Globus pallidus (tissue), 1 donor: ENCODE measurements around the gene TAGAP.

Experiments used
- DNase-seq: peaks from one replicate; pipeline ENCODE4 v3.0.0-alpha.2; 2015; ENCODE audit warnings: low spot score

TAGAP gene

DNA sequence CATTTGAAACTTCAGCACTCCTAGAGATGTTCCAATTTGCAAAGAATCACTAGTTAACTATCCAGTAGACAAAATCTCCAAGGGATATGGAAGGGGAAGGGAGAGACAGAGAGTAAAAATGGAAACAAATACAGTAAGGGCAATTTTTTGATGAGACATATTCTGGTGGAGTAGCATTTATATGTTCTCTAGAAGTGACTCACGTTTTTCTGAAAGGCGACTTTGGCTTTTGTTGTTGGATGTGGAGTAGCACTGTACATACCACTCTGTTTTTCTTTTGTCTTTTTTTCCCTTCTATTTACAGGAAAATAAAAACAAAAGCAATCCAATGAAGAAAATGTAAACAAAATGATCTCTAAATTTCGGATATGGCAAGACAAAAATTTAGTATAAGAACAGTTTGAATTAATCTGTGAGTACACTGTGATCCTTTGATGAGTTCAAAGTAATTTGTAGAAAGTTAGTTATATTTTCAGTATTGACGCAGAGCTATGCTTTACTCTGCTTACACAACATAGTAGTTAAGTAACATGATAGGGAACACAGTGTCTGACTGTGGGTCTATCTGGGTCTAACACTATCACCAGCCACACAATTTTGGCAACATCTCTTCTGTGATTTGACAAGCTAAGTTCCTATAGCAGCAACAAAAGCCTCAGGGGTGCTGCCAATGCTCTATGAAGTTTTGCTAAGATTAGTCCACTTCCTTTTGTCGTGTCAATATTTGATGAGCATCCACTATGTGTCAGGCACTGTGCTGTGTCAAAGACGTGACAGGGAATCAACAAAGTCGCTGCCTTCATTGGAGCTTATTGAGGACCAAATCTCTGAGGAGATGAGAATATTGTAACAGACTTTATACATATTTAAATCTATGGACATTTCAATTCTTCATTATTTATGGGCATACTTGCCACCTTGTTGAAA is 27.3 kb upstream of the TAGAP start:
- no peak for DNase-seq

DNA sequence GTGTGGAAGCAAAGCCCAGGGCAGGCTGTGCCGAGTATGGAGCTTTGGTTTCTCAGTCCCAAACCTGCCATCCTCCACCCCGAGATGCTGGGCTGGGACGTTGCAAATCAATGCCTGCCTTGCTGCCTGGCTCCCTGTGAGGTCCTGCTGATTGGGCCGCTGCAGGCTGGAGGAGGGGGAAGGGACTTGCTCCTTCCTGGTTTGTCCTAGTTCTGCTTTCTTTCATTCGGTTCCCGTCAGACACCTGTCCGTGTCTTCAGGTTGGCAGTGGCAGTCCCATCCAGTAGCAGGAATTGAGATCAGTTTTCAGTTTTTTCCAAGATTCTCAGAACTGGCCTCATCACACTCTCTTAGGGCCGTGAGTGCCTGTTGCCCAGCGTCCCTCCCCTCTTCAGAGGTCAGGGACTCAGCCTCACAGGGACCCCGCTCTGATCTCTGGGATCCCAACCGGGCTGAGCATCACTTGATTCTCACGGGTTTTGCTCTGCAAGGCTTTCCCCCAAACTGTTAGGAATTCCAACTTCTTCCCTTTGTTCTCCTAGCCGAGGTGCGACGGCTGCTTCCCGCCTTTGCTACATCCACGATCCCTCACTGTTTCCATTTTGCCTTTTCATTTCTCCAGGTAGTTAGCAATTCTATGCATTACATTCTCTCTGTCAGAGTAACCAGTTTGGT is 24.2 kb upstream of the TAGAP start:
- no peak for DNase-seq

DNA sequence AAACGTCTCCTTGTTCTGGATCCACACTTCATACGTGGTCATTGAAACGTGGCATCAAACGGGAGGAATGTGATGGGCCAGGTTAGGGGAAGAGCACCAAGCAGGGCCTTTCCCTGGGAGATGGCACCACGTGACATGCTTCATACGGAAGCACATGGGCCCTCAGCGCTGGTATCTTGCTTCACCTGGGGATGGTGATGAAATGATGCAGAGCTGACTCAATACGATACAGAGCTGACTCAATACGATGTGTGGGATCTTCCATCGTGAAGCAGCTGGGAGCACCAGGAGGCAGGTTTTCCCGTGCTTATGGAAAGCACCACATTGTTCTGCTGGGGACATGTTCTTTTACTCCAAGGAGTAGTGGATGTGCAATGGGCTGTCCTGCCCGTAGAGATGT is 22.5 kb upstream of the TAGAP start:
- no peak for DNase-seq

DNA sequence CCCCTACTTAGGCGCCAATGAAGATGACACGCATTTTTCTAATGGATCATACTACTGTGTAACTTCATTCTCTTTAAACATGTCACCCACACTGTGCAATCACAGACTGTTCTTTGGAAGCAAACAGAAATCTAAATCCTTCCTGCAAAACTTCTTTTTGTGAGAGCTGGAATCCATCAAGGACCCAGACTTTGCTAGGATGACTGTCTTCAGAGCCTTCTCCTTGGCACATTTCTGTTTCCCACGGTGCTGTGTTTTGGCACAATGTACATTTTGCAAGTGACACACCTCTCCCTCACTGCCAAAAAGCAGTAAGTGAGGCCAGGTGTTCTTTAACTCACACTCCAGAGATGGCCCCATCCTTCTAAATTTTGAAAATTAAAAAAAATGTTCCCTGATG is 21.7 kb upstream of the TAGAP start:
- DNase-seq, result no peak

GRCh38 chr6:159065759-159066329 is 21.1 kb upstream of the TAGAP start:
- DNase-seq, result no peak

DNA sequence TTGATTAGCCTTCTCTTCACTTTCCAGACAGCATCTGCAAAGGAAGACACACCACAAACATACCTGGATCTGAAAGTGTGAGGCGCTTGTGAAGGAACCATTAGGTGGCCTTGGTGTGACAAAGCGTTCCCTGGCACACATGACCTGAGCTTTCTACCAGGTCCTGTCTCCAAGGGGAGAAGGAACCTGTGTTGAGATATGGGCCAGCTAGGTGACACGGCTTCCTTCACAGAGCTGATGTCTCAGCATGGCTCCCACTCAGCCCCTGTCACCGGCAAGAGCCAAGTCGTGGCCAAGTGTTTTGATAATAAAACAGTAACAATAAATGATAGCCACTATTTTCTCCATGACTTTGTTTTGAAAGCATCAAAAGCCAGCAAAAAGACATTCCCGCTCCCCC is 20.3 kb upstream of the TAGAP start:
- DNase-seq, result no peak

DNA sequence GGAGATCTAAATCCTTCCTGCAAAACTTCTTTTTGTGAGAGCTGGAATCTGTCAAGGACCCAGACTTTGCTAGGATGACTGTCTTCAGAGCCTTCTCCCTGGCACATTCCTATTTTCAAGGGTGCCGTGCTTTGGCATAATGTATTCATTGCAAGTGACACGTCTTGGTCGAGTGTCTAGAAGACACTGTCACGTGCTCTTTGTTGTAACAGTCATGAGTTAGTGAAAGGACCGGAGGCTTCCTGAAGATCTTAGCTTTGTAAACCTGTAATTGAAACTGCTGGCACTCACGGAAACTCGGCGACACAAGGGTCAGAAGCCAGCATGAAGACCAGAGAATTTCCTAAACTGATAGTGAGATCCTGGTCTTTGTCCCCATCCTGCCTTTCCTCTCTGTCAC is 19.7 kb upstream of the TAGAP start:
- DNase-seq, result no peak

DNA sequence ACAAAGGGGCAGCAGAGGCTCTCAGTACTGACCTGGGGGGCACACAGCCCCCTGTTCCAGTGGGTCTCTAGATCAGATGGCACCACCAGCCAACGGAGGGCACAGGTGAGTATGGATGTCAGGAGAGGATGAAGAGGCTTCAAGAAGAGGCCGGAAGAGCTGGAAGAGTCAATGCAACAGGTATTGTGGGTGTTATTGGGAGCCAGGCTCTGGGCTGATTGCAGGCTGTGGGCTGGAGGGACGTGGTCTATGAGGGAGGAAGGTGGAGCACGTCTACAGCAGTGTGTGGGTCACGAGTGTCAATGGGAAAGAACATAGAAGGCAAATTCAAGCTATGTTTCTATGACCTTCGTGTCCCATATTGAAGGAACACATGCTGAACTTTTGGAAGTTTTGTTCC is 18.8 kb upstream of the TAGAP start:
- DNase-seq, result no peak

DNA sequence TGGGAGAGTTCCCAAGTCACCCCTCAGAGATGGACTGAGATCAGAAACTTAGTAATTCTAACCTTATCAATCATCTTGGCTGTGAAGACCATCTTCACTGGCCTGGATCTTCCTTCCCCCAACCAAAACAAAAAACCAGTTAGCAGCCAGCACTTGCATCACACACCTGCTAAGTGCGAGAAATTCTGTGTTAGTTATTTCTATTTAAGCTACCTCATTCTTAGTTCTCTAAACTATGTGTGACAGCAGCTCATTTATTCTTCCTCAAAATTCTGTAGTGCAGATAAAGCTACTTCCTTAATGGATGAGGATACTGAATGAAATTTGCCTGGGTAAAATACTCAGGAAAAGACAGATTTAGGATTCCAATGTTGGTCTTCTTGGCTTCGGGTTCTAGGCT is 18.2 kb upstream of the TAGAP start:
- no peak for DNase-seq

DNA sequence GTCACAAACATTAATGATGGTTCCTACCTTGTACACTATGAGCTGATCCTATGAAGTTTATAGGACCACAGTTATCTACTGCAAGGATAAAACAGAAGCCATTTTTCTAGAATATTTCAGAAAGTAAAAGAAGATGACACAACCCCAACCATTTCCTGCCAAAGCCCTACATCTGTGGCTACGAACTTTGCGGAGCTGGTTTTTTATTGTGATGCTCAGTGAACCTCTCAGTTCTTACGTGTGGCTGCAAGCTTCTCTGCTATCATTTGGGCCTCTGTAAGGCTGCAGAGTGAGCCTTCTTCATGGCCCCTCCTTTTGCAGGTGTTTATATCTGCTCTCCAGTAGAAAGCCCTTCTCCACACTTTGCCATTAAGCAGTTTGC is 17.8 kb upstream of the TAGAP start:
- DNase-seq, result no peak

DNA sequence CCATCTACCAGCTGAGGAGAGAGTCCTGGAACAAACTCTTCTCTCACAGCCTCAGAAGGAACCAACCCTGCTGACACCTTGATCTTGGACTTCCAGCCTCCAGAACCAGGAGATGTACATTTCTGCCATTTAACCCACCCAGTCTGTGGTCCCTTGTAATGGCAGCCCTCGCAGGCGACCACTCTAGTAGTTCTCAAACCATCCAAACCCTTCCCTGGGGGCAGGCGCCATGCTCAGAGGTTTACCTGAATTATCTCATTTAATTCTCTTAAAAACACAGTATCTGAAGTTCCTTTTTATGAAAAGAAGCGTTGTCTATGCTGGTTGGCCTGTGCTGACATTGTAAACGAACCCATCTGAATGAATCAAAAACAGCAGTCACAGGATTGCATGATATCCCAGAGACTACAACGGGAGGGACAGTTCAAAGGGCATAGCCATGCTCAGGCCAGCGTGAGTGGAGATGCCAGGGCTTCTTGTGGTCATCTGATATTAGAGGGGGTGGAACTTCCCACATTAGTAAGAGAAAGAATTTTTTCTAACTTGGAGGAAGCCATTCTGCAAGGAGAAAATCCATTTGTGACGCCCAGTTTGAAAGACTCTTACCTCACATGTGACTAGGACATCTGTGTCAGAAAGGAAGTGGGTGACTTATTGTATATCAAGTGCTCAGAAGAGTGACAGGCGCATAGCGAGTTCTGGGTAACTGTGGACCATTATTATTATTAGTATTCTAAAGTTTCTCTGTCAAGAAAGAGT is 17.2 kb upstream of the TAGAP start:
- no peak for DNase-seq

- DNase-seq, result no peak
Observed at GRCh38 chr6:159061146-159061545, 16.4 kb upstream of the TAGAP start.

DNA sequence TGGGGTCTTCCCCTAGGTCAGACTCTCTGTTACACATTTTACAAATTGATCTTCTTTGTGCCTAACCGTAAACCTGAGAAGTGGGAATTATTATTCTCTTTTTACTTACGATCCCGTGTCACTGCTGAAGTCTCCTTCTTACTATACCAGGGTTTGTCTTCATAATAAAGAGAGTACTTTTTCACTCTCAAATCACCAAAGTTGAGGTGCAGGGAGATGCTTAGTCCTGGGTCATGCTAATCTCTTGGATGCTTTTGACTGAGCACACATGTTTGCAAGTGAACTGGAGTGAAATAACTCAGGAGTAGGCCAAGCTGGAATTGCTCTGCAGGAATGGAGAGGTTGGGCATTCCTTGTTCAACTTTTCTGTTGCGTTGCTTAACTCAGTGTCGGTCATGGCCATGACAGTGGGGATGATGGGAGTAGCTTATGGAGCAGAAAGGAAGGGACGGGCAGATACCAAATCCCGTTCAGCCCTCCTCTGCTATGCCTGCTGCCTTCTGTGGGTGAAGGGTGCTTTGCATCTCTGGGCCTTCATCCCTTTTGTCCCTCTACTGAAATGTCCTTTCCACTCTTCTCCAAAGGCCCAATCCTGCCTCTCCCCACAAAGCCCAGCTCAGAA is 15.2 kb upstream of the TAGAP start:
- no peak for DNase-seq

DNA sequence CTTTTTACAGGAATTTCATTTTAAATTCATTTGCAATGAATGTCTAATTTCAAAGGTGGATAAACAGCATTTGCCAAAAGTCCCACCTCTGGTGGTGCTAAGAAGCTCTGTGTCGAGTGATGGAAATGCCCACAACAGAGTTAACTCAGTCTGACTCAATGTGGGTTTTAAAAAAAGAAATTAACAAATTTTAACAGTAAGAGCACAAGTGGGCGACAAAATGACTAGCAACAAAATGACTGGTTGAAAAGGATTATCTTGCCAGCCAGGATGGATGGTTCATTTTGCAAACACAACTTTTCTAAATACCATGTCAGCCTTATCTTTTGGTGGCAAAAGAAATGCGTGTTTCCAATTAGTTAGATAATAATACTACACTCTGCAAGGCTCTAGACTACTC is 14.3 kb upstream of the TAGAP start:
- no peak for DNase-seq

GRCh38 chr6:159056899-159057298 is 12.1 kb upstream of the TAGAP start:
- no peak for DNase-seq

DNA sequence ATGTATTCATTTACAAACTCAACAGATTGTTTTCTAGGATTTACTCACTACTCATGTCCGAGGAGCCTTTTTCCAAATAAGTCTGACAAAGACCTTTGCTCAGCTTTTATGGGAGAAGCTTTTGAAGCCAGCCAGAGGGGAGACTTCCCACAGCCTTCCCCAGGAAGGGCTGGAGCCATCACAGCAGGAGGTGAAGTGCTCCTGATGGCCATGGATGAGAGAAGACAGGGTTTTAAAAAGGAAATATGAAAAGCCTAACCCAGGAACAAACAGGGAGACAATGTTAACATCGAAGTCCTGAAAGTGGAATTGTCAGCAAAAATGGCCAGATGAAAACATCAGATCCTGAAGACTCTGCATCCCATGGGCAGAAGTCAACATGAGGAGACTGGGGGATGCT is 11.6 kb upstream of the TAGAP start:
- DNase-seq, result no peak

DNA sequence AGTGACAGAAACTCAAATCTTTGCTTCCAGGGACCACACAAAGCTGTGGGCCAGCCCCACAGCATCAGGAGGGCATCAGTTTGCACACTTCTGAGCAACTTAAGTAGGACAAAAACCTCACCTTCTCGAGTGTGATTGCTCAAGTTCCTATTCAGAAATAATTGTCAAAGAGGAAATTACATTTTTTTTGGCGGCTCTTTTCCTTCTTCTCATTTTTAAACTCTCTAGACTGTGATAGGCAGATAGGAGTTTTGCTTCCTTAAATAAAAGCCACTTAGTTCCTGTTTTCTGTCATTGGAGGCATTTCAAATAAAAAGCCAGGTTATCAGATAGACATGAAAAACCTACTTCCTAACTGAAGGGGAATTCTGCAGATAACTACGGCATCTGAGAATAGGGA is 11.2 kb upstream of the TAGAP start:
- DNase-seq, result peak; percentile 50

DNA sequence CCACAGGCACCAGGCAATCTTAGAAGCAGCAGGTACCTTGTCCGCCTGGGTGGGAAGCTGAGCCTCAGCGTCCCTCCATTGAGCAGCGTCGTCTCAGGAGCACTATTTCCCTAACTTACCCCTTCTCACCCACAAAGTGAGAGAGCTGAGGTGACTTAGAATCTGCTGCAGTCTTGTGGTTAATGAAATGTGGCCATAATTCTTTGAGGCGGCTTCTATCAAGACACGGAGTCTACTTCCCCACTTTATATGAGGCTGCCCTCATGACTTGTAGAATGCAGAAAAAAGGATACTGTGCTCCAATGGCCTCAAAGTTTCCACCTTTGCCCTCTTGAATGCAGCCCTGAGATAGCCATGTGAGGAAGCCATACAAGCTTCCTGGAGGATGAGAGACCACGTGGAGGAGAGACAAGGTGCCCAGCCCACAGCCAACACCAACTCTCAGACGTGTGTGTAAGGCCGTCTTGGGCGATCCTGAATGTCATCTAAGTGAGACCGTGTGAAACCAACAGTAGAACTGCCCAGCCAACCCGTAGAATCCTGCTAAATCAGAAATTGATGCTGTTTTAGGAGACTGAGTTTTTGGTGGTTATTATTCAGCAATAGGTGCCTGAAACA is 9.1 kb upstream of the TAGAP start:
- no peak for DNase-seq

DNA sequence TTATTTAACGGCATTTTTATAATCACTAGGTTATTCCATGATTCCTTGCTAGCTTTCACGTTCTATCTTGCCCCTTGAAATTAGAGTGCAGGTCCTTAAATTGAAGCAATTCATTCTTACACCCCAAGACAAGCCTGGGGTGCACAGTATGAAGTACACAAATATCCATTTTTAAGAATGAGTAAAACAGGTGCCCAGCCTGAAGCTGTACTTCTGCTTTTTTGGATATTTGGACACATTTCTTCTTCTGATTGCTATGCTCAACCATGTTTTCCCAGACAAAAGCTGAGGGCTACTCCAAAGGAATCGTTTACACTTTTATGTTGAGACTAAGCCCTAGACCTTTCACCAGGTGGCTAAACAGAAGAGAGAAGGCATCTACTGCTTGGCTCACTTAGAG is 7.9 kb upstream of the TAGAP start:
- DNase-seq, result no peak

- no peak for DNase-seq
Observed at GRCh38 chr6:159047891-159048685, 3.3 kb upstream of the TAGAP start.

DNA sequence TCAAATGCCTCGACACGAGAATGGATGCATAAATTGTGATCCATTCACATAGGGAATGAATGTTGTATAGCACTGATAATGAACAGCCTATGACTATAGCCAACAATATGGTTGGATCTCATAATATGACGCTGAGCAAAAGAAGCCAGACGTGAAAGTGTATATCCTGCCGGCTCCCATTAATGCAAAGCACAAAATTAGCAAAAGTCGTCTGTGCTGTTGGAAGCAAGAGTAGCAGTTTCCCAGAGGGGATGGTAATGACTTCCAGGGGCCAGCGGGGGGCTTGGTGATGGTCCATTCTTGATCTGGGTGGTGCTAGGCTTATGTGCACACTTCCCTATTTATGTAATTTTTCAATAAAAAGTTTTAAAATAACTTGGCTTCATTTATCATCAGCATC is 1.0 kb upstream of the TAGAP start:
- DNase-seq, result no peak
